ENCODE results near the gene FNDC3B. TPM values are rescaled to one million over a fixed set of nuclear protein-coding genes. Genes with fewer than 3 reads are reported as not detected.
"Not testable (repeated sequence)": the region's sequence is repeated elsewhere in the genome, so short reads cannot be mapped to it uniquely, and the experiment has no call there.

Gene FNDC3B
- total RNA-seq, 2 donors from 2014 or later: 27.0 to 41.6 TPM

- Mint-ChIP-seq H3K27ac (peak overlapping the region; percentile 87), H3K27me3 (no peaks in the 10 kb centered on the region), H3K36me3 (ENCODE audit: low read depth) (no peaks in the 10 kb centered on the region), H3K4me1 (peaks cover 21% of the 10 kb centered on the region), H3K4me3 (peak overlapping the region; percentile 72)
- DNase-seq (no peak), ATAC-seq (peak; percentile 68)
- no peaks in the 10 kb centered on the region for H3K9me3 ChIP-seq (ENCODE audit: control insufficient read depth, low read length, poor library complexity, severe bottlenecking)
Observed at GRCh38 chr3:172087602-172088580, 48.5 kb downstream of the FNDC3B start.

GRCh38 chr3:172089250-172089649 is 49.9 kb downstream of the FNDC3B start:
- Mint-ChIP-seq H3K4me1 (peaks cover 22% of the 10 kb centered on the region), H3K27me3 (no peaks in the 10 kb centered on the region), H3K4me3 (no peak overlapping the region), H3K36me3 (ENCODE audit: low read depth) (no peaks in the 10 kb centered on the region), H3K27ac (no peak overlapping the region)
- DNase-seq: no peak
- ATAC-seq: no peak
- no peaks in the 10 kb centered on the region for H3K9me3 ChIP-seq (ENCODE audit: control insufficient read depth, low read length, poor library complexity, severe bottlenecking)

- peak overlapping the region; percentile 51 for H3K27ac Mint-ChIP-seq
- ATAC-seq (no peak), DNase-seq (no peak)
- H3K9me3 ChIP-seq (ENCODE audit: control insufficient read depth, low read length, poor library complexity, severe bottlenecking): no peaks in the 10 kb centered on the region
- H3K27me3 Mint-ChIP-seq: no peaks in the 10 kb centered on the region
- H3K4me1 Mint-ChIP-seq: peaks cover 27% of the 10 kb centered on the region
- H3K36me3 Mint-ChIP-seq (ENCODE audit: low read depth): no peaks in the 10 kb centered on the region
- no peak overlapping the region for H3K4me3 Mint-ChIP-seq
Observed at GRCh38 chr3:172090035-172090434, 50.7 kb downstream of the FNDC3B start.

GRCh38 chr3:172092658-172093057 is 53.3 kb downstream of the FNDC3B start:
- DNase-seq (no peak), ATAC-seq (no peak)
- H3K9me3 ChIP-seq (ENCODE audit: control insufficient read depth, low read length, poor library complexity, severe bottlenecking): no peaks in the 10 kb centered on the region
- H3K4me1 Mint-ChIP-seq: peaks cover 26% of the 10 kb centered on the region
- no peak overlapping the region for H3K27ac Mint-ChIP-seq
- peak overlapping the region; percentile 41 for H3K4me3 Mint-ChIP-seq
- no peaks in the 10 kb centered on the region for H3K36me3 Mint-ChIP-seq (ENCODE audit: low read depth)
- H3K27me3 Mint-ChIP-seq: no peaks in the 10 kb centered on the region

GRCh38 chr3:172093581-172094443 is 54.4 kb downstream of the FNDC3B start:
- peaks cover 23% of the 10 kb centered on the region for H3K4me1 Mint-ChIP-seq
- H3K27ac Mint-ChIP-seq; H3K4me3 Mint-ChIP-seq; DNase-seq; ATAC-seq; H3K9me3 ChIP-seq (ENCODE audit: control insufficient read depth, low read length, poor library complexity, severe bottlenecking); H3K36me3 Mint-ChIP-seq (ENCODE audit: low read depth); H3K27me3 Mint-ChIP-seq: not testable (repeated sequence)

- H3K27ac Mint-ChIP-seq: peak overlapping the region; percentile 51
- ATAC-seq: peak; percentile 9
- no peaks in the 10 kb centered on the region for H3K36me3 Mint-ChIP-seq (ENCODE audit: low read depth)
- no peak overlapping the region for H3K4me3 Mint-ChIP-seq
- DNase-seq: no peak
- no peaks in the 10 kb centered on the region for H3K27me3 Mint-ChIP-seq
- H3K4me1 Mint-ChIP-seq: peaks cover 34% of the 10 kb centered on the region
- H3K9me3 ChIP-seq (ENCODE audit: control insufficient read depth, low read length, poor library complexity, severe bottlenecking): no peaks in the 10 kb centered on the region
Observed at GRCh38 chr3:172094621-172095557, 55.5 kb downstream of the FNDC3B start.

GRCh38 chr3:172096881-172097420 is 57.6 kb downstream of the FNDC3B start:
- Mint-ChIP-seq H3K27ac (no peak overlapping the region), H3K27me3 (no peaks in the 10 kb centered on the region), H3K4me3 (no peak overlapping the region), H3K4me1 (peaks cover 29% of the 10 kb centered on the region), H3K36me3 (ENCODE audit: low read depth) (no peaks in the 10 kb centered on the region)
- ATAC-seq: no peak
- H3K9me3 ChIP-seq (ENCODE audit: control insufficient read depth, low read length, poor library complexity, severe bottlenecking): no peaks in the 10 kb centered on the region
- DNase-seq: no peak

- Mint-ChIP-seq H3K27me3 (no peaks in the 10 kb centered on the region), H3K4me3 (no peak overlapping the region), H3K36me3 (ENCODE audit: low read depth) (no peaks in the 10 kb centered on the region), H3K27ac (no peak overlapping the region), H3K4me1 (peaks cover 36% of the 10 kb centered on the region)
- DNase-seq: no peak
- no peaks in the 10 kb centered on the region for H3K9me3 ChIP-seq (ENCODE audit: control insufficient read depth, low read length, poor library complexity, severe bottlenecking)
- ATAC-seq: no peak
Observed at GRCh38 chr3:172097585-172097984, 58.2 kb downstream of the FNDC3B start.

GRCh38 chr3:172098698-172099494 is 59.5 kb downstream of the FNDC3B start:
- ATAC-seq: no peak
- no peak for DNase-seq
- Mint-ChIP-seq H3K27ac (peak overlapping the region; percentile 82), H3K4me1 (peaks cover 45% of the 10 kb centered on the region), H3K27me3 (no peaks in the 10 kb centered on the region), H3K36me3 (ENCODE audit: low read depth) (no peaks in the 10 kb centered on the region), H3K4me3 (no peak overlapping the region)
- no peaks in the 10 kb centered on the region for H3K9me3 ChIP-seq (ENCODE audit: control insufficient read depth, low read length, poor library complexity, severe bottlenecking)

GRCh38 chr3:172099495-172099808 is 60.1 kb downstream of the FNDC3B start:
- DNase-seq: no peak
- no peaks in the 10 kb centered on the region for H3K9me3 ChIP-seq (ENCODE audit: control insufficient read depth, low read length, poor library complexity, severe bottlenecking)
- H3K27me3 Mint-ChIP-seq: no peaks in the 10 kb centered on the region
- ATAC-seq: peak; percentile 61
- H3K4me3 Mint-ChIP-seq: peak overlapping the region; percentile 16
- H3K4me1 Mint-ChIP-seq: peaks cover 44% of the 10 kb centered on the region
- H3K36me3 Mint-ChIP-seq (ENCODE audit: low read depth): no peaks in the 10 kb centered on the region
- peak overlapping the region; percentile 82 for H3K27ac Mint-ChIP-seq

GRCh38 chr3:172100482-172100881 is 61.1 kb downstream of the FNDC3B start:
- H3K4me3 Mint-ChIP-seq: no peak overlapping the region

GRCh38 chr3:172101107-172101506 is 61.7 kb downstream of the FNDC3B start:
- H3K27me3 Mint-ChIP-seq: no peaks in the 10 kb centered on the region
- H3K9me3 ChIP-seq (ENCODE audit: control insufficient read depth, low read length, poor library complexity, severe bottlenecking): no peaks in the 10 kb centered on the region
- H3K36me3 Mint-ChIP-seq (ENCODE audit: low read depth): no peaks in the 10 kb centered on the region
- peaks cover 40% of the 10 kb centered on the region for H3K4me1 Mint-ChIP-seq
- no peak overlapping the region for H3K4me3 Mint-ChIP-seq
- DNase-seq (no peak), ATAC-seq (peak; percentile 11)
- peak overlapping the region; percentile 97 for H3K27ac Mint-ChIP-seq

More at GRCh38 chr3:172100482-172100881, 61.1 kb downstream of the FNDC3B start:
- Mint-ChIP-seq H3K27ac (no peak overlapping the region), H3K27me3 (no peaks in the 10 kb centered on the region), H3K4me1 (peaks cover 37% of the 10 kb centered on the region), H3K36me3 (ENCODE audit: low read depth) (no peaks in the 10 kb centered on the region)
- DNase-seq: no peak
- no peaks in the 10 kb centered on the region for H3K9me3 ChIP-seq (ENCODE audit: control insufficient read depth, low read length, poor library complexity, severe bottlenecking)
- no peak for ATAC-seq
